Peyer's patch (tissue), 4 donors: Measurements from ENCODE around the gene FAIM2. TPM values are rescaled to one million over a fixed set of nuclear protein-coding genes. Genes with fewer than 3 reads are reported as not detected.

ENCODE experiments used
- DNase-seq, 3 donors: peaks; one replicate each; pipeline ENCODE4 v3.0.0-alpha.2; 2017 to 2019
- H3K27ac ChIP-seq, 4 donors: fragments of 200-600 bp; sonication (generic); one replicate each; pipeline ENCODE4 v1.5.1; 2016 to 2019
- H3K27me3 ChIP-seq, 2 donors: fragments of 200-600 bp; sonication (generic); one replicate each; pipeline ENCODE4 v1.5.1; 2019
- H3K36me3 ChIP-seq, 3 donors: fragments of 200-600 bp; sonication (generic); one replicate each; pipeline ENCODE4 v1.5.1; 2016 to 2019
- H3K4me1 ChIP-seq, 4 donors: fragments of 200-600 bp; sonication (generic); one replicate each; pipeline ENCODE4 v1.5.1; 2016 to 2019
- H3K4me3 ChIP-seq, 4 donors: fragments of 200-600 bp; sonication (generic); 1 replicate in 3 of 4; 2 replicates in 1 of 4; pipeline ENCODE4 v1.5.1; 2016 to 2019; ENCODE audit warnings: mild to moderate bottlenecking in 1 of 4
- H3K9me3 ChIP-seq, 4 donors: fragments of 200-600 bp; sonication (generic); one replicate each; pipeline ENCODE4 v1.5.1; 2016 to 2019; ENCODE audit warnings: mild to moderate bottlenecking in 1 of 4
- POLR2A ChIP-seq, 2 donors: fragments of 450-650 bp; IDR thresholded peaks; one replicate each; pipeline ENCODE4 v1.5.1; 2017; ENCODE audit warnings: antibody characterized with exemption in 2 of 2, mild to moderate bottlenecking in 2 of 2, moderate library complexity in 2 of 2
- total RNA-seq, 4 donors: library from RNA; depleted of rRNA; stranded (reverse); fragments of >200 nt; gene quantifications; one replicate each; pipeline ENCODE4 v1.1.0, GENCODE V29; 2016
- TF ChIP-seq, protein P1 (sequence below), 6 experiments: fragments of 450-650 bp in 4 of 6; fragments of 200-600 bp in 2 of 6; sonication (generic) in 1 of 6; IDR thresholded peaks; one replicate each; pipeline ENCODE4 v1.5.1; 2017 to 2019; ENCODE audit warnings: antibody characterized with exemption in 6 of 6, mild to moderate bottlenecking in 3 of 6, moderate library complexity in 1 of 6

The FAIM2 gene
- total RNA-seq, 4 donors from 2014 or later: 0.83 to 4.7 (median 2.9) TPM

DNA sequence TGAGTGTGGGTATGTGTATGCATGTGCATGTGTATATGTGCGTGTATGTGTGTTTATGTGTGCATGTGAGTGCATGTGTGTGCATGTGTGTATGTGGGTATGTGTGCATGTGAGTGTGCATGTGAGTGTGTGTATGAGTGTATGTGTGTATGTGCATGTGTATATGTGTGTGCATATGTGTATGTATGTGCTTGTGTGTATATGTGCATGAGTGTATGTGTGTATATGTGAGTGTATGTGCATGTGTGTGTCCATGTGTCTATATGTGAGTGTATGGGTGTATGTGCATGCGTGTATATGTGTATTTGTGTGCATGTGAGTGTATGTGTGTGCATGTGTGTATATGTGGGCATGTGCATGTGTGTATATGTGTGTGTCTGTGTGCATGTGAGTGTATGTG, 25.7 kb downstream of the FAIM2 start:
- TF ChIP-seq POLR2A (IDR thresholded peaks at IDR 0.05): no peak
- TF ChIP-seq, protein P1, sequence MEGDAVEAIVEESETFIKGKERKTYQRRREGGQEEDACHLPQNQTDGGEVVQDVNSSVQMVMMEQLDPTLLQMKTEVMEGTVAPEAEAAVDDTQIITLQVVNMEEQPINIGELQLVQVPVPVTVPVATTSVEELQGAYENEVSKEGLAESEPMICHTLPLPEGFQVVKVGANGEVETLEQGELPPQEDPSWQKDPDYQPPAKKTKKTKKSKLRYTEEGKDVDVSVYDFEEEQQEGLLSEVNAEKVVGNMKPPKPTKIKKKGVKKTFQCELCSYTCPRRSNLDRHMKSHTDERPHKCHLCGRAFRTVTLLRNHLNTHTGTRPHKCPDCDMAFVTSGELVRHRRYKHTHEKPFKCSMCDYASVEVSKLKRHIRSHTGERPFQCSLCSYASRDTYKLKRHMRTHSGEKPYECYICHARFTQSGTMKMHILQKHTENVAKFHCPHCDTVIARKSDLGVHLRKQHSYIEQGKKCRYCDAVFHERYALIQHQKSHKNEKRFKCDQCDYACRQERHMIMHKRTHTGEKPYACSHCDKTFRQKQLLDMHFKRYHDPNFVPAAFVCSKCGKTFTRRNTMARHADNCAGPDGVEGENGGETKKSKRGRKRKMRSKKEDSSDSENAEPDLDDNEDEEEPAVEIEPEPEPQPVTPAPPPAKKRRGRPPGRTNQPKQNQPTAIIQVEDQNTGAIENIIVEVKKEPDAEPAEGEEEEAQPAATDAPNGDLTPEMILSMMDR (IDR thresholded peaks at IDR 0.05): no peak
- no peaks in the 10 kb centered on the region for H3K9me3 ChIP-seq
- H3K4me1 ChIP-seq: no peaks in the 10 kb centered on the region
- H3K27ac ChIP-seq: no peak overlapping the region
- no peak for DNase-seq
- no peak overlapping the region for H3K4me3 ChIP-seq
- no peaks in the 10 kb centered on the region for H3K36me3 ChIP-seq
- H3K27me3 ChIP-seq: no peaks in the 10 kb centered on the region

DNA sequence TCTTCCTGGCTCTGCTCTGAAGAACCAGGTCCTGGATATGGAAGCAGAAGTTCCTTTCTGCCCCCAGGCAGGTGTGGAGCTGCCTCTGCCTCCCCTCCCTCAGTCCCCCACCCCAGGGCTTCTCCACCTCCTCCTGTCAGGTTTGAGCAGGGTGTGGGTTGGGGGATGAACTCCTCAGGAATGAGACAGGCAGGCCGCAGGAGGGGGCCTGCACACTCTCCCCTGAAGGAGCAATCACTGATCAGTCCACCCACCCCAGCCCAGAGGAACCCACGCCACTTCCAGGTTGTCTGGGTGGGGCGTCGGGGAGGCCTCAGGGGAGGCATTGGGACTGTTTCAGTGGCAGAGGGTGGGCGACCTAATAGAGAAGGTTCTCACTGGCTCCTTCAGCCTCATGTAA, 26.6 kb downstream of the FAIM2 start:
- no peak for DNase-seq
- no peak overlapping the region for H3K27ac ChIP-seq
- H3K36me3 ChIP-seq: no peaks in the 10 kb centered on the region
- no peaks in the 10 kb centered on the region for H3K4me1 ChIP-seq
- no peak overlapping the region for H3K4me3 ChIP-seq
- no peaks in the 10 kb centered on the region for H3K9me3 ChIP-seq
- no peaks in the 10 kb centered on the region for H3K27me3 ChIP-seq
- no peak for TF ChIP-seq POLR2A (IDR thresholded peaks at IDR 0.05)
- TF ChIP-seq, protein P1 (IDR thresholded peaks at IDR 0.05): no peak

DNA sequence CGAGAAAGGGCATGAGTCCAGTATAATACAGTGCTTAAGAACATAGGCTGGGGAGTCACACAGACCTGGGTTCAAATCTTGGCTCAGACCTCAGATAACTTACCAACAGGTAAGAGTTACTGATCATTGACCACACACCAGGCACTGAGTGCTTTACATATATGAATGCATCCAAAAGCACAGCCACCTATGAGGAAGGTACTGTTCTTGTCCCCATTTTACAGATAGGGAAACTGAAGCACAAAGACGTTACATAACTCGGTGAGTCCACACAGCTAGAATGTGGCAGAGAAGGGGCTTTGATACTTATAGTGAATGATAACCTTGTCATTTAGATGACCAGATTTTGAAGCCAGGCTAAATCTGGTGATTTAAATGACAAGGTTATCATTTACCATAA, 27.6 kb downstream of the FAIM2 start:
- no peak overlapping the region for H3K4me3 ChIP-seq
- no peaks in the 10 kb centered on the region for H3K27me3 ChIP-seq
- DNase-seq: peak in 1 of 3 donors; percentile 8
- H3K27ac ChIP-seq: no peak overlapping the region
- TF ChIP-seq POLR2A (IDR thresholded peaks at IDR 0.05): no peak
- TF ChIP-seq, protein P1 (IDR thresholded peaks at IDR 0.05): no peak
- H3K36me3 ChIP-seq: no peaks in the 10 kb centered on the region
- H3K9me3 ChIP-seq: no peaks in the 10 kb centered on the region
- H3K4me1 ChIP-seq: no peaks in the 10 kb centered on the region

DNA sequence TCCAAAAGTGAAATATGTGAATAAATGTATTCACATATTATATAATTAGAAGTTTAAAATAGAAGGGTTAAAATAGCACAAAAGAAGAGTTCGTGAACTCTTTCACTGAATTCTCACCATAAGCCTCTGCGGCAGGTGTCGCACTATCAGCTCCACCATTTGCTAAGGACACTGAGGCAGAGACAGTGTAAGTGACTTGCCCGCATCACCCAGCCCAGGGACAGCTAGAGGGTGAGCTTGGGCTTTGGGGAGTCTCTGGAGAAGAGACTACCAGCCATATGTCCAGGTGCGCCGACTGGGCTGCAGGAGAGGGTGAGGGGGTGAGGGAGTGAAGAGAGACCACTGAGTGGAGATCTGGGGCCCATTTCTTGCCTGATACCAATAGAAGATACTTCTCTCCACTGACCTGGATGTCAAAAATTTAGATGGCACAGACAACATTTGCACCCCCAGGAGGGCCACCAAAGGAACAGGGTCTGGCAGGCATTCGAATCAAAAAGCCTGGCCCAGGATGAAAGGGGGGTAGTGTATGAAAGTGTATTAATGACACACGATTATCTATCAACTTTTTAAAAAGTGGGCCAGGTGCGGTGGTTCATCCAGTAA, 28.5 kb downstream of the FAIM2 start:
- Histone ChIP-seq H3K27me3 (no peaks in the 10 kb centered on the region), H3K36me3 (no peaks in the 10 kb centered on the region), H3K4me1 (no peaks in the 10 kb centered on the region), H3K27ac (no peak overlapping the region), H3K4me3 (no peak overlapping the region), H3K9me3 (no peaks in the 10 kb centered on the region)
- TF ChIP-seq, protein P1 (IDR thresholded peaks at IDR 0.05): no peak
- TF ChIP-seq POLR2A (IDR thresholded peaks at IDR 0.05): no peak
- peak in 1 of 3 donors; percentile 27 for DNase-seq

DNA sequence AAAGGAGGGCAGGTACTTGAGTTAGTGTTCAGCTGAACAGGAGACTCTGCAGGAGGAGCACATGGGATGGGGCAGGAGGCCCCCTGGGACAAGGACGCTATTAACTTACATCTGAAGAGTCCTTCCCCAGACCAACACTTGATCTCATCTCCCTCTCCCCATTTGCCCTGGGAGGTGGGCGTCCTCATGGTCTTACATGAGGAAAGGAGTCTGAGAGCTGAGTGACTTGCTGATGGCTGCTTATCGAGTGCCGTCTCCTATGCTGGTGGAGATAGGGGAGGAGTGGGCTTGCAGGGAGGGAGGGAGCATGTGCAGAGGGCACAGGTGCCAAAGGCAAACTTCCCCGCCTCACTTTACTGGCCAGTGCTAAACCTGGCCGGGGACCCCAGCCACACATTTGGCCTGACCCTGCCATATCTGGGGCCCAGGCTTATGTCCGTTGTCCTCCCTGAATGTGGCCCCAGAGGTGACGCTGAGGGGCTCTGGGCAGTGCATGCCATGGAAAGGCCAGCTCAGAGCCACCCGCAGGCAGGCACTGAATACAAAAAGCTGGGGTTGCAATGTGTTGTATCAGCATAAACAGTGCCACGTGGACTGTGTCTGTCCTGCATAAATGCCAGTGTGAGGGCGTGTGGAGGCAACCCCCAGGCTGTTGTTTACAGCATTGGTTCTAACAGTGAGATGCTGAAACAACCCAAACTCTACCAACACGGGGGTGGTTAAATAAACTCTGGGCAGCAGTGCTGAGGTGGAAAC, 29.4 kb downstream of the FAIM2 start:
- no peaks in the 10 kb centered on the region for H3K9me3 ChIP-seq
- peaks cover 0 to 3% (median 0%) of the 10 kb centered on the region in 4 donors for H3K4me1 ChIP-seq
- no peak for TF ChIP-seq POLR2A (IDR thresholded peaks at IDR 0.05)
- TF ChIP-seq, protein P1 (IDR thresholded peaks at IDR 0.05): no peak
- H3K4me3 ChIP-seq: no peak overlapping the region
- H3K36me3 ChIP-seq: no peaks in the 10 kb centered on the region
- H3K27ac ChIP-seq: no peak overlapping the region
- H3K27me3 ChIP-seq: no peaks in the 10 kb centered on the region
- peak in 1 of 3 donors; percentile 25 for DNase-seq
